LoVo (cell line): Measurements from ENCODE around the gene C10orf90.
A peak's percentile ranks its signal among the peaks of the same experiment; 100 is the strongest.

Source experiments
- DNase-seq: peaks from one replicate; pipeline ENCODE4 v3.0.0-alpha.2; 2016; ENCODE audit warnings: low spot score

The C10orf90 gene

DNA sequence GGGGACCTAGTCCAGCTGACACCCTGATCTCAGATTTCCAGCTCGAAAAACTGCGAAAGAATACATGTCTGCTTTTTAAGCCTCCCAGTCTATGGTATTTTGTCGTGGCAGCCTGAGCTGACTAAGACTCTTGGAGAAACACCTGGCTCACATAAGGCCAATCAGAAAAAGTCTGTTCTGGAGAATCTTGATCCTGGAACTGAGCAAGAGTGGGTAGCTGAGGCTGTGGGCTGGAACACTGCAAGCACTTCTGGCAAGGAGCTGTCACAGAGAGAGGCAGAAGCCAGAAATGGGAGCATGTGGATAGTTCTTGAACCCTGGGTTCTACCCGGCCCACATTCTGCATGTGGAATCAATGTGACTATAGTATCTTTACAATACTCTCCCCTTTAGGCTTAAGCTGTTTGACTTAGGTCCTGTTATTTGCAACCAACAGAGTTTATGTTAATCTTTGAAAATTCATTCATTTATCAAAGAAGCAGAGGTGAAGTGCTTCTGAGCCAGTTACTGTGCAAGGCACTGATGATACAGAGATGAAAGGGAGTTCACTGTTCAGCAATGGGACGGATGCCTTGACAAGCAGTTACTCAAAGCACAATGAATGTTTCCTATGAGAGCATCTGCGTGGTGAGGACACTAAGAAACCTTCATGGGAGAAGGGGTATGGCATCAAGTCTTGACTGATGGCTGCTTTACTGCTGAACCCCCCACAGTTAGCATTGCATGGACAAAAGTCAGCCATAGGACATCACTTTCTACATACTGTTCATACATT is 4.4 kb upstream of the C10orf90 start:
- DNase-seq = no peak

DNA sequence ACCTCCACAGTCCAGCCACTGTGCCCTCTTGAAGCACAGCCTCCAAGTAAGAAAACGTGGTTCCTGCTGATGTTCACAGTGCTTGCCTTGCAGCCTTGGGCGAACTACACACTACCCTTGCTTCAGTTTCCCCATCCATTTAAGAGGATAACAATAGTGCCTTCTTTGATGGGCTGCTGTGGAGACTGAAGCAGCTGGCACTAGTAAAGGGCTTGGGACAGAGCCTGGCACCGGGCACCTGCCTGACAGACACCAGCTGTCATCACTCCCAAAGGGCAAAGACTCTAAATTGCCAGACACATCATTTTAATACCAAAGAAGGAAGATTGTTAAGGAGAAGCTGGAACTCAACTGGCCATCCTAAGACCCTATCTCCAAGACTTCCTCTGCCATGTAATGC is 3.1 kb upstream of the C10orf90 start:
- no peak for DNase-seq

- DNase-seq = no peak
Measured at GRCh38 chr10:126671402-126671975, 996 bp upstream of the C10orf90 start.

GRCh38 chr10:126670895-126671261 is 385 bp upstream of the C10orf90 start:
- no peak for DNase-seq

DNA sequence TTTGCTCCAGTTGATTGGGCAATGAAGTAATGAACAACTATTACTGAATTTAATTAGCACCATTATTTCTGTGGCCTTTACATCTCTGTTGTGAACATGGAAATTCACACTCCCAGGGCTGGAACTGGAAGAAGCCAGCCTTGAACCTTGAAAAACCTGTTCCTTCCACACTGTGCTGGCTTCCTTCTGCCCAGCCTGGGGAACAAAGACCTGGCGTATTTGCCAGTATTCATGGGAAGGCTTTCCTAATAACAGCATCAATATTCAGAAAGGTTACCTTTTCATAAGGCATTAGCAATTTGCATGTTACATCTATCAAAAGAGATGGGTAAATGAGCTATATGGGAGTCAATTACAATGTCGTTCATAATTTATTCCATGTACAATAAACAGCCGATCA is 1.3 kb downstream of the C10orf90 start:
- no peak for DNase-seq

- DNase-seq = no peak
Measured at GRCh38 chr10:126668505-126668904, 2.0 kb downstream of the C10orf90 start.

- no peak for DNase-seq
Measured at GRCh38 chr10:126667568-126667967, 2.9 kb downstream of the C10orf90 start.

DNA sequence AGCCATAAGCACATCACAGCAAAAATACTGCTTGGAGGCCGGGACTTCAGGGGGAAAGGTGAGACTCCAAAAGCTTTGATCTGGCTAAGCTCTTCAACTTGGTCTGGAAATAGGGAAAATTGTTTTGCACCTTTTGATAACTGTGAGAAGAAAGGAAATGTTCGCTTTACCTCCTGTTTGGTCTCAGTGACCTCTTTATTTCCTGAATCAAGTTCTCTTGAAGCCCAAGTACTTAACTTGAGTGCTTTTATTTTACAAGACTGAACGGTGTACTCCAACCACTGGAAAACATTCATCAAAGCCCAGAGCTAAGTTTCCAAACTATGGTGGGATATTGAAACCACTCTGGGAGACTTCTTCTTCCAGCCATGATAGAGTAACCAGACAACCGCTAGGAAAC is 5.3 kb downstream of the C10orf90 start:
- no peak for DNase-seq

DNA sequence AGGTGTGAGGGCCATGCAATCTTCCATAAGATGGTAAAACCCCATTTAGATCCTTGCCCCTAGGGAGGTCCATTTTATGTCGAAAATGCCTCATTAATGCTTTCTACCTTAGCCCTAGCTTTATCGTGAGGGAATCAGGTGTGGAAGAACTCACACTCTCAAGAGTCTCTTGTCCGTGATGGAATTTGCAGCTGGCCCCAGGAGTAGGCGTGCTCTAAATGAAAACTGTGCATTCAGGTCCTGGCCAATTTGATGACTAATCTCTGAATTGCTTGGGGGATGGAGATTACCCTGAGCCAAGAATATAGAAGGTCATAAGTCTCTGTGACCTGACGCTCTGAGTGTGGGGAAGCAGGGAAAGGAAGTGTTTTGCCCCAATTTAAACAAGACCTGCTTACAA is 6.6 kb downstream of the C10orf90 start:
- peak; percentile 8 for DNase-seq

GRCh38 chr10:126663328-126663727 is 7.2 kb downstream of the C10orf90 start:
- no peak for DNase-seq

- no peak for DNase-seq
Measured at GRCh38 chr10:126661841-126662515, 8.5 kb downstream of the C10orf90 start.

GRCh38 chr10:126661356-126661755 is 9.1 kb downstream of the C10orf90 start:
- no peak for DNase-seq

DNA sequence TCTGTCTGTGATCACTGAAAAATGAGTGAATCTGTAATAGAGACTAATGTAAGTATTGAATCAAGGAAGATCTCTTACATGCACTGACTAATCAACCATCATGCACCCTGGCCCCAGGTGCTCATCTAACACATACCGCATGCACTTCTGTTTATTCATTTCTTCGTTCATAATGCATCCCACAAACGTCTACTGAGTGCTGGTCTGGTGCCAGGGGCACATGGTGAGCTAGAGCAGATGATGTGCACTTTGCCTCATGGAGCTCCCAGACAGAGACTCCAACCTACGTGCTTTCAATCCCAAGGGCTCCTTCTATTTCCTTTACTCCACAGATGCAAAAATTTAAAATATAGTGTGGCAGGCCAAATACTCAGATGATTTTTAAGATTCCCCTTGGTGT is 10.7 kb downstream of the C10orf90 start:
- no peak for DNase-seq

- no peak for DNase-seq
Measured at GRCh38 chr10:126658928-126659327, 11.6 kb downstream of the C10orf90 start.

DNA sequence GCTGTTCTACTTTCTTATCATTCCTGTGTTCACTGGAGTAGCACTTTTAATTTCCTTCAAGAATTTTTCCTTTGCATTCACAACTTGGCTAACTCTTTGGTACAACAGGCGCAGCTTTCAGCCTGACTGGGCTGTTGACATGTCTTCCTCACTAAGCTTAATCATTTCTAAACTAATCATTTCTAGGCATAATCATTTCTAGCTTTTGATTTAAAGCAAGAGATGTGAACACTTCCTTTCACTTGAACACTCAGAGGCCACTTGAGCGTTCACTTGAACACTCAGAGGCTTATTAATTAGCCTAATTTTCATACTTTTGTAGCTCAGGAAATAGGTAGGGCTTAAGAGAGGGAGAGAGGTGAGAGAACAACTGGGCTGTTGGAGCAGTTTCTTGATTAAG is 15.9 kb downstream of the C10orf90 start:
- no peak for DNase-seq

DNA sequence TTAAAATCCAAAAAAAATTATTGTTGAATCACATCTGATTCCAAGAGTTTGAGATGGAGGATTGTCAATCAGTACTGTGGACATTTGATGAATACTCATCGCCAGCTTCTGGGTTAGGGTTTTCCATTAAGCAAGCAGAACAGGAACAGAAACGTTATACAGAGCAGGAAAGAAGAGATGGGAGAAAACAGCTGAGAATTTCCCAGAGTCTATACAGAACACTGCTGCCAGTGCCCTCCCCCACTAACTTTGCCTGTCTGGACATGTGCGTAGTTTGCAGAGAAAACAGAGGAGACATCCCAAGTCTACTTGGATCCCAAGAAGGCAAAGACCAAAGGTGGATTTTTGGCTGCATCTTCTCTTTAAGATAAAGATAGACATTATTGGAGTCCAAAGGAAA is 19.0 kb downstream of the C10orf90 start:
- no peak for DNase-seq

- no peak for DNase-seq
Measured at GRCh38 chr10:126650161-126650560, 20.3 kb downstream of the C10orf90 start.

- no peak for DNase-seq
Measured at GRCh38 chr10:126647116-126647515, 23.4 kb downstream of the C10orf90 start.

DNA sequence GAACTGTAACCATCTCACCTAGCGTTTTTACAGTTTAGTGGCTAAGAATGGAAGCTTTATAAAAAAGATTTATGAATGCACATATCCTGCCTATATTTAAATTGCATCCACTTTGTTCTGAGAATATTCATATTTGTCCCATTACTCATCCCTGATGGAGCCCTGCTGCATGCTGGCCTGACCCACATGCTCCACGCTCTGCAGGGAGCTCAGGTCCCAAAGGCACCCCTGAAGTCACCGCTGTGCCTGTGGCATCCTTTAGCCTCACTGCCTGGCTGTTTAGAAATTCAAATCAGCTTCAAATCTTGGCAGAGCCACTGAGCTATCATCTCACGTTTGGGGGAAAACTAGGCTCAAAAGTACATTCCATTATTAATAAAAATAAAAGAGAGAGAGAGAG is 24.4 kb downstream of the C10orf90 start:
- no peak for DNase-seq

- no peak for DNase-seq
Measured at GRCh38 chr10:126640401-126640800, 30.1 kb downstream of the C10orf90 start.

DNA sequence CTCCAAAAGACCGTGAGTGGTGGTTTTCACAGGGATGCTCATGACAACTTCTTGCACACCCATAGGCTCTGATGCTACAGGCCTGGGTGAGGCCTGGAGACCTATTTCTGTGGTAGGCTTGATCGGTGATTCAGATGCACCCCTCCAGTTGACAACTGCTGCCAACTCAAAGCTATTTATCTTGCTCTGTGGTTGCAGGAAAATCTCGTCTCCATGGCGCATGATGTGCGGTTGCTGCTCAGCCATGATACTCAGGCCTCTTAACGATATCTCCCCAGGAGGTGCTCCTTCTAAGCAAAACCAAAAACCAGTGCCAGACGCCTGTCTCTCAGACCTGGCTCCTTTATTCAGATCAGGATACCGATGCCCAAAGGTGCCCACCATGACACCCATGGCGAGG is 31.4 kb downstream of the C10orf90 start:
- DNase-seq = no peak

- no peak for DNase-seq
Measured at GRCh38 chr10:126638542-126638941, 32.0 kb downstream of the C10orf90 start.

- no peak for DNase-seq
Measured at GRCh38 chr10:126637501-126637900, 33.0 kb downstream of the C10orf90 start.

DNA sequence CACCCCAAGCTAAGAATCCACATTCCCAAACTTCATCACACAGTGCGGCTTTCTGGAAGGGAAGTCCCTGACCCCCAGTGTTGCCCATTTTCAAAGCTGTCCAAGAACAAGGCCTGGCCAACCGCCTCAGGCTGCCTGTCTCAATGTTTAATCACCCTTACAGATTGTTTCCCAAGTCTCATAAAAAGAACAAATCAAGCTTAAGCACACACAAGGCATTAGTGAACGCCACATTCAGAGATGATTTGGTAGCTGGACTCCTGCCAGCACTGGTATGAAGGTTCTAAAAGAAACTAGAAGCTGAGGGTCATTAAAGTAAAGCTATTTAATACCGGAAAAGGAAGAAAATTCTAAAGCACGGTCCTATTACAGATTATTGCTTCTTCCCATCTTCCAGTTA is 35.6 kb downstream of the C10orf90 start:
- peak; percentile 1 for DNase-seq
